Transverse colon (tissue), 4 donors: ENCODE results near the gene CNTRL. TPM values are rescaled to one million over a fixed set of nuclear protein-coding genes. Genes with fewer than 3 reads are reported as not detected.

Experiments used
- DNase-seq: peaks from one replicate; pipeline ENCODE4 v3.0.0-alpha.2; 2019
- H3K27ac ChIP-seq, 4 donors: fragments of 200-600 bp; sonication (generic); 2 replicates each; pipeline ENCODE4 v1.5.1; 2016 to 2018; ENCODE audit warnings: inconsistent platforms in 4 of 4
- H3K27me3 ChIP-seq: fragments of 200-600 bp; sonication (generic); 2 replicates; pipeline ENCODE4 v1.5.1; 2017; ENCODE audit warnings: inconsistent platforms
- H3K36me3 ChIP-seq, 4 donors: fragments of 200-600 bp; sonication (generic); 2 replicates each; pipeline ENCODE4 v1.5.1; 2017 to 2019; ENCODE audit warnings: inconsistent platforms in 4 of 4
- H3K4me1 ChIP-seq, 4 donors: fragments of 200-600 bp; sonication (generic); 2 replicates each; pipeline ENCODE4 v1.5.1; 2017 to 2020; ENCODE audit warnings: inconsistent platforms in 4 of 4
- H3K4me3 ChIP-seq, 4 donors: fragments of 200-600 bp; sonication (generic); 1 replicate in 1 of 4; 2 replicates in 3 of 4; pipeline versions ENCODE4 v1.5.1 to v1.6.1; 2017 to 2019; ENCODE audit warnings: inconsistent platforms in 4 of 4
- H3K9me3 ChIP-seq, 2 donors: fragments of 200-600 bp; sonication (generic); 2 replicates each; pipeline ENCODE4 v1.5.1; 2017 to 2019; ENCODE audit warnings: inconsistent platforms in 2 of 2
- EP300 ChIP-seq: sonication (generic); formaldehyde crosslinking; IDR thresholded peaks from one replicate; pipeline ENCODE4 v1.6.1; 2017; ENCODE audit warnings: antibody characterized with exemption, low read depth
- POLR2A ChIP-seq: fragments of 450-650 bp; IDR thresholded peaks from one replicate; pipeline ENCODE4 v1.6.1; 2016; ENCODE audit warnings: antibody characterized with exemption, mild to moderate bottlenecking, moderate library complexity
- POLR2AphosphoS5 ChIP-seq, 3 donors: sonication (generic); formaldehyde crosslinking; IDR thresholded peaks; one replicate each; pipeline ENCODE4 v1.6.1; 2016; ENCODE audit warnings: antibody characterized with exemption in 3 of 3
- WGBS, 2 donors: methylation state at CpG; one replicate each; pipeline ENCODE4 v1.1.5; 2018; ENCODE audit warnings: low coverage in 1 of 2; 5-methylcytosine and 5-hydroxymethylcytosine counted together
- in situ Hi-C, 4 donors: fragments of 200-750 bp; cut with MboI; loops; one replicate each; pipeline versions ENCODE4 v1.15.0 to v1.15.1; 2017; ENCODE audit warnings: low sequenced_read_pairs in 3 of 4, low pct_ligation_motif_present in 1 of 4, low pct_unique_long_range_greater_than_20kb in 1 of 4
- intact Hi-C: fragments of 100-400 bp; cut with DNase I; formaldehyde crosslinking; loops from one replicate; pipeline ENCODE4 v1.15.1; 2023; ENCODE audit warnings: low total_unique reads
- total RNA-seq, 4 donors: library from RNA; depleted of rRNA; stranded (reverse); fragments of >200 nt; gene quantifications; one replicate each; pipeline ENCODE4 v1.1.0, GENCODE V29; 2016
- TF ChIP-seq, protein P1 (sequence below), 5 experiments: fragments of 200-600 bp in 3 of 5; fragments of 450-650 bp in 2 of 5; sonication (generic) in 3 of 5; IDR thresholded peaks; 1 replicate in 2 of 5; 2 replicates in 3 of 5; pipeline ENCODE4 v1.5.1; 2016 to 2017; ENCODE audit warnings: antibody characterized with exemption in 5 of 5, inconsistent platforms in 3 of 5, mild to moderate bottlenecking in 2 of 5, moderate library complexity in 1 of 5

The CNTRL gene
- total RNA-seq, 4 donors from 2014 or later, result 6.0 to 21.3 (median 11.2) TPM

DNA sequence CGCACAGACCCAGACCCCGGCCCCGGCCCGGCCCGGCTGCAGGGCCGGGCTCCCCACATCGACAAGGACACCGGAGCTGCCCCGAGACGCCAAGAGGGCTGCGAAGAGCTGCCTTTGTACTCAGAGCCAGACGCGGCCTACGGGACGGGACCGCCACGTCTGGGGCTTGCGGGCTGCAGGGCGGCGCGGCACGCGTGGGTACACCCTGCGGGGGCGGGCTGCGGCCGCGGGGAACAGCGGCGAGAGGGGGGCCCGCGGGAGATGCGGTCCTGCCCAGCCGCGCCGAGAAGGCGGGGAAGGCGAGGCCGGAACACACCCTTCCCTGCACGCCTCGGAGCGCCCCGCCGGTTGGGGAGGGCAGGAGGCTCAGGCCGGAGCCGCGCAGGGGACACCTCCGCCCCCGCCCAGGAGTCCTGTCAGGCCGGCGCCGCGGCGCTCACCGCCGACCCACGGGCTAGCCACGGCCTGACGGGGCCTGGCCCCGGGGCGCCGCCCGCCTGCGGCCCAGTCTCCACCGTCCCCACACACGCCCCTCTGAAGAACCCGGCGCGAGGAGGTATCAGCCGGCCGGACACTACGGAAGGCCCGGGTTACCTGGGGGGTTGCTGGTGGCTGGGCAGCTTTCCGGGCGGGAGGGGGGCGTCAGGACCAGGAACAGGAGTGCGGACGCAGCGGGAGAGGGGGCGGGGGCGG lies 126.4 kb downstream of the CNTRL start:
- in situ Hi-C loops (loop anchor here in 2 of 4 donors (25.0 kb wide), 1 partner anchor 111 kb away; no protein-coding TSS in a partner anchor), intact Hi-C loops (no loop called here)
- WGBS, 2 donors, result 1% methylated on average over 43 of the region's 81 CpGs; no CpG with 5 or more reads in 1 of the 2 donors
- H3K4me1 ChIP-seq, result peaks cover 37 to 48% (median 43%) of the 10 kb centered on the region in 4 donors
- no peaks in the 10 kb centered on the region for H3K9me3 ChIP-seq
- H3K4me3 ChIP-seq, result peak overlapping the region; percentile 69 to 99 (median 82)
- H3K36me3 ChIP-seq, result no peaks in the 10 kb centered on the region
- no peak for TF ChIP-seq POLR2A
- TF ChIP-seq, protein P1, sequence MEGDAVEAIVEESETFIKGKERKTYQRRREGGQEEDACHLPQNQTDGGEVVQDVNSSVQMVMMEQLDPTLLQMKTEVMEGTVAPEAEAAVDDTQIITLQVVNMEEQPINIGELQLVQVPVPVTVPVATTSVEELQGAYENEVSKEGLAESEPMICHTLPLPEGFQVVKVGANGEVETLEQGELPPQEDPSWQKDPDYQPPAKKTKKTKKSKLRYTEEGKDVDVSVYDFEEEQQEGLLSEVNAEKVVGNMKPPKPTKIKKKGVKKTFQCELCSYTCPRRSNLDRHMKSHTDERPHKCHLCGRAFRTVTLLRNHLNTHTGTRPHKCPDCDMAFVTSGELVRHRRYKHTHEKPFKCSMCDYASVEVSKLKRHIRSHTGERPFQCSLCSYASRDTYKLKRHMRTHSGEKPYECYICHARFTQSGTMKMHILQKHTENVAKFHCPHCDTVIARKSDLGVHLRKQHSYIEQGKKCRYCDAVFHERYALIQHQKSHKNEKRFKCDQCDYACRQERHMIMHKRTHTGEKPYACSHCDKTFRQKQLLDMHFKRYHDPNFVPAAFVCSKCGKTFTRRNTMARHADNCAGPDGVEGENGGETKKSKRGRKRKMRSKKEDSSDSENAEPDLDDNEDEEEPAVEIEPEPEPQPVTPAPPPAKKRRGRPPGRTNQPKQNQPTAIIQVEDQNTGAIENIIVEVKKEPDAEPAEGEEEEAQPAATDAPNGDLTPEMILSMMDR (IDR thresholded peaks at IDR 0.05), result no peak
- no peak for TF ChIP-seq EP300
- DNase-seq, result peak; percentile 60
- H3K27me3 ChIP-seq, result no peaks in the 10 kb centered on the region
- H3K27ac ChIP-seq, result peak overlapping the region; percentile 95 to 99 (median 96)

DNA sequence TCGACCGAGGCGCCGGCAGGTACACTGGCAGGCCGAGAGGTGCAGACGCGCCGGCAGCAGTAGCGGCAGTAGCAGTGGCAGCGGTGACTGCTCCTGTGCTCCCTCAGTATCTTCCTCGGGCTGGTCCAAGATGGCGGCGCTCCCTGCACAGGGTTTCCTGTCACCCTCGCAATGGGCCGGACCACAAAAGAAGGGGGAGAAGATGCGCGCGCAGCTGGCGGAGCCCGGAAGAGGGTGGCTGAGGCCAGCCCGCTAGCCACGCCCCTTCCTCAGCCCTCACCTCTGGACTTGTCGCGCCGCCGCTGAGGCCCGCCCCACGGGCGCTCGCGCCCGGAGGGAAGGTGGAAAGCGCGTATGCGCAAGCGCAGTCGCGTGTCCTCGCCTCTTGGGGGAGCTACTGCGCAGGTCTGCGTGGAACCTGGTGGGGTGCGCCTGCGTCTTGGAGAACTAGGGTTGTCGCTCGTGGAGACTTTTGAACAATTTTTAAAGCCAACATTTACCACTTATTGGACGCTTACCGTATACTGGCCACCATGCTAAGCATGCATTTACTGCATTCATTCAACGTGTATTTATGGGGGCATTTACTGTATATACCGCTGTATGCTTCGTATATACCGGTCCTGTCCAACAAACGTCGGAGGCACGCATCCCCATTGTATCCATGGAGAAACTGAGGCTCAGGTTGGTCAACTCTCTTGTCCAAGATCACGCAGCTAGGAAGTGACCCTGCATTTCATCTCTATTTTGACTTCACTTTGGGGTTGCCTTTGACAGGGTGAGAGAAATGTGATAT lies 127.2 kb downstream of the CNTRL start, which contains the start of gene RAB14:
Gene RAB14, minus strand, starts transcription at position 132 of the 796 bp plus-strand sequence. CDS start 8,457 bp downstream, outside the sequence.
- in situ Hi-C loops, result loop anchor here in 2 of 4 donors (25.0 kb wide), 1 partner anchor 110 kb away; no protein-coding TSS in a partner anchor
- WGBS, 2 donors, result 2 to 33% methylated on average over 1 to 50 of the region's 55 CpGs
- intact Hi-C loops, result no loop called here
- TF ChIP-seq, protein P1 (IDR thresholded peaks at IDR 0.05), result peak; percentile 49 to 76 (median 58)
- TF ChIP-seq EP300, result no peak
- peak; percentile 73 for TF ChIP-seq POLR2A
- TF ChIP-seq POLR2AphosphoS5 (IDR thresholded peaks at IDR 0.05), result peak; percentile 84 to 90 (median 87)
- H3K4me3 ChIP-seq, result peak within 1 kb of the TSS; percentile 69 to 99 (median 82)
- H3K4me1 ChIP-seq, result peaks cover 30 to 41% (median 35%) of the 10 kb centered on the region in 4 donors
- H3K36me3 ChIP-seq, result no peaks in the 10 kb centered on the region
- DNase-seq, result peak; percentile 100
- peak within 1 kb of the TSS; percentile 95 to 99 (median 96) for H3K27ac ChIP-seq
- no peaks in the 10 kb centered on the region for H3K27me3 ChIP-seq
- no peaks in the 10 kb centered on the region for H3K9me3 ChIP-seq

GRCh38 chr9:121204121-121204520 lies 129.4 kb downstream of the CNTRL start:
- intact Hi-C loops, result no loop called here

More at GRCh38 chr9:121204121-121204520, 129.4 kb downstream of the CNTRL start:
- Histone ChIP-seq H3K27ac (no peak overlapping the region), H3K4me1 (peaks cover 10 to 20% (median 14%) of the 10 kb centered on the region in 4 donors), H3K36me3 (no peaks in the 10 kb centered on the region), H3K4me3 (no peak overlapping the region), H3K27me3 (no peaks in the 10 kb centered on the region), H3K9me3 (no peaks in the 10 kb centered on the region)
- in situ Hi-C loops, result loop anchor here in 2 of 4 donors (25.0 kb wide), 1 partner anchor 108 kb away; no protein-coding TSS in a partner anchor
- no peak for DNase-seq
- WGBS, 2 donors, result 43 to 60% methylated on average over 2 of the region's 2 CpGs
- TF ChIP-seq, protein P1 (IDR thresholded peaks at IDR 0.05), result no peak
- TF ChIP-seq EP300 (no peak), POLR2A (no peak), POLR2AphosphoS5 (IDR thresholded peaks at IDR 0.05) (no peak)
